Fibroblast of the conjunctiva (primary cell): ENCODE data around the gene CDK13.
A peak's percentile ranks its signal among the peaks of the same experiment; 100 is the strongest.
"Not testable (repeated sequence)": the region's sequence is repeated elsewhere in the genome, so short reads cannot be mapped to it uniquely, and the experiment has no call there.

Experiments used
- DNase-seq: peaks from one replicate; pipeline ENCODE4 v3.0.0-alpha.2; 2010; ENCODE audit warnings: low read depth

CDK13 gene

GRCh38 chr7:40098810-40099209 is 148.8 kb downstream of the CDK13 start:
- DNase-seq = no peak

- DNase-seq = no peak
Observed at GRCh38 chr7:40099837-40100236, 149.8 kb downstream of the CDK13 start.

GRCh38 chr7:40101201-40101600 is 151.1 kb downstream of the CDK13 start:
- no peak for DNase-seq

GRCh38 chr7:40102897-40103296 is 152.8 kb downstream of the CDK13 start:
- DNase-seq = no peak

GRCh38 chr7:40105879-40106473 is 155.9 kb downstream of the CDK13 start:
- no peak for DNase-seq

GRCh38 chr7:40115936-40116335 is 165.9 kb downstream of the CDK13 start:
- no peak for DNase-seq

GRCh38 chr7:40117199-40117598 is 167.1 kb downstream of the CDK13 start:
- not testable (repeated sequence) for DNase-seq

- DNase-seq = not testable (repeated sequence)
Observed at GRCh38 chr7:40118201-40118600, 168.1 kb downstream of the CDK13 start.

GRCh38 chr7:40120020-40120419 is 170.0 kb downstream of the CDK13 start:
- DNase-seq = no peak

GRCh38 chr7:40122100-40122939 is 172.3 kb downstream of the CDK13 start:
- not testable (repeated sequence) for DNase-seq

GRCh38 chr7:40122940-40123254 is 172.8 kb downstream of the CDK13 start:
- no peak for DNase-seq

- no peak for DNase-seq
Observed at GRCh38 chr7:40133561-40134427, 183.7 kb downstream of the CDK13 start.

- DNase-seq = peak; percentile 49
Observed at GRCh38 chr7:40134428-40135316, 184.6 kb downstream of the CDK13 start, which contains the start of the genes MPLKIP and SUGCT. MPLKIP (minus strand) TSS chr7:40134622; CDS start chr7:40134567, 55 bp downstream. SUGCT (plus strand) TSS chr7:40135005.

- DNase-seq = no peak
Observed at GRCh38 chr7:40135317-40135610, 185.2 kb downstream of the CDK13 start.

- no peak for DNase-seq
Observed at GRCh38 chr7:40137563-40137962, 187.5 kb downstream of the CDK13 start.

GRCh38 chr7:40138973-40139372 is 188.9 kb downstream of the CDK13 start:
- DNase-seq = no peak

- DNase-seq = not testable (repeated sequence)
Observed at GRCh38 chr7:40139891-40140290, 189.8 kb downstream of the CDK13 start.

- not testable (repeated sequence) for DNase-seq
Observed at GRCh38 chr7:40141916-40142315, 191.9 kb downstream of the CDK13 start.

GRCh38 chr7:40145596-40146130 is 195.6 kb downstream of the CDK13 start:
- not testable (repeated sequence) for DNase-seq

- no peak for DNase-seq
Observed at GRCh38 chr7:40147371-40148246, 197.6 kb downstream of the CDK13 start.

GRCh38 chr7:40148247-40148580 is 198.2 kb downstream of the CDK13 start:
- DNase-seq = not testable (repeated sequence)
